Measurements from ENCODE around the gene CDKN1A.

CDKN1A gene

GRCh38 chr6:36730424-36731380, 52.2 kb downstream of the CDKN1A start:
- TF ChIP-seq HDGF (IDR thresholded peaks at IDR 0.05; ENCODE audit: borderline replicate concordance), result no peak
- no peak for TF ChIP-seq LEF1 (IDR thresholded peaks at IDR 0.05; ENCODE audit: borderline replicate concordance)
- no peak for TF ChIP-seq BHLHE40 (IDR thresholded peaks at IDR 0.05; ENCODE audit: borderline replicate concordance)
- no peak for TF ChIP-seq ELF4 (IDR thresholded peaks at IDR 0.05)
- TF ChIP-seq PKNOX1 (IDR thresholded peaks at IDR 0.05), result no peak
- no peak for TF ChIP-seq TARDBP (IDR thresholded peaks at IDR 0.05)
- TF ChIP-seq FOXK2 (IDR thresholded peaks at IDR 0.05), result no peak
- TF ChIP-seq L3MBTL2 (conservative IDR thresholded peaks at IDR 0.05), result no peak
- TF ChIP-seq FOXM1 (IDR thresholded peaks at IDR 0.05; ENCODE audit: borderline replicate concordance), result no peak
- no peak for DNase-seq (ENCODE audit: extremely low spot score)
- ChIA-PET POLR2A (no interaction called here), CTCF (interaction anchor here (0.5 to 0.6 kb wide), 2 partner anchors 50 to 115 kb away, joined by 3 to 6 read pairs; no protein-coding TSS in a partner anchor)

GRCh38 chr6:36731622-36732310, 53.3 kb downstream of the CDKN1A start:
- CTCF ChIA-PET, result interaction anchor here (0.6 kb wide), 1 partner anchor 330 kb away, joined by 3 read pairs; no protein-coding TSS in a partner anchor
- POLR2A ChIA-PET, result no interaction called here
- no peak for DNase-seq (ENCODE audit: extremely low spot score)
- no peak for TF ChIP-seq FOXK2 (IDR thresholded peaks at IDR 0.05)
- TF ChIP-seq LEF1 (IDR thresholded peaks at IDR 0.05; ENCODE audit: borderline replicate concordance), result no peak
- TF ChIP-seq ARNT (IDR thresholded peaks at IDR 0.05), result no peak
- no peak for TF ChIP-seq BHLHE40 (IDR thresholded peaks at IDR 0.05; ENCODE audit: borderline replicate concordance)
- TF ChIP-seq HDGF (IDR thresholded peaks at IDR 0.05; ENCODE audit: borderline replicate concordance), result no peak
- no peak for TF ChIP-seq ZNF384 (IDR thresholded peaks at IDR 0.05)
- no peak for TF ChIP-seq SUZ12 (IDR thresholded peaks at IDR 0.05)

GRCh38 chr6:36733300-36733699, 54.8 kb downstream of the CDKN1A start:
- DNase-seq (ENCODE audit: extremely low spot score), result no peak
- ChIA-PET CTCF (no interaction called here), POLR2A (no interaction called here)
- TF ChIP-seq ZNF384 (IDR thresholded peaks at IDR 0.05), result no peak
- TF ChIP-seq SUZ12 (IDR thresholded peaks at IDR 0.05), result no peak
- TF ChIP-seq HDGF (IDR thresholded peaks at IDR 0.05; ENCODE audit: borderline replicate concordance), result no peak
- TF ChIP-seq NFRKB (IDR thresholded peaks at IDR 0.05), result no peak
- TF ChIP-seq LEF1 (IDR thresholded peaks at IDR 0.05; ENCODE audit: borderline replicate concordance), result no peak
- no peak for TF ChIP-seq SP1 (IDR thresholded peaks at IDR 0.05)
- TF ChIP-seq PKNOX1 (IDR thresholded peaks at IDR 0.05), result no peak
- TF ChIP-seq FOXK2 (IDR thresholded peaks at IDR 0.05), result no peak
- TF ChIP-seq FOXM1 (IDR thresholded peaks at IDR 0.05; ENCODE audit: borderline replicate concordance), result no peak
- TF ChIP-seq CTBP1 (IDR thresholded peaks at IDR 0.05; ENCODE audit: borderline replicate concordance), result no peak
- no peak for TF ChIP-seq FOXA1 (IDR thresholded peaks at IDR 0.05)
- TF ChIP-seq ARNT (IDR thresholded peaks at IDR 0.05), result no peak
- TF ChIP-seq ELF4 (IDR thresholded peaks at IDR 0.05), result no peak
- no peak for TF ChIP-seq L3MBTL2 (conservative IDR thresholded peaks at IDR 0.05)
- TF ChIP-seq TARDBP (IDR thresholded peaks at IDR 0.05), result no peak
- no peak for TF ChIP-seq BHLHE40 (IDR thresholded peaks at IDR 0.05; ENCODE audit: borderline replicate concordance)

GRCh38 chr6:36734486-36735060, 56.1 kb downstream of the CDKN1A start:
- CTCF ChIA-PET, result no interaction called here
- no peak for DNase-seq (ENCODE audit: extremely low spot score)
- TF ChIP-seq TARDBP (IDR thresholded peaks at IDR 0.05) (no peak), ZNF384 (IDR thresholded peaks at IDR 0.05) (no peak), SP1 (IDR thresholded peaks at IDR 0.05) (no peak), BHLHE40 (IDR thresholded peaks at IDR 0.05; ENCODE audit: borderline replicate concordance) (no peak), FOXK2 (IDR thresholded peaks at IDR 0.05) (no peak), CTBP1 (IDR thresholded peaks at IDR 0.05; ENCODE audit: borderline replicate concordance) (no peak), ELF4 (IDR thresholded peaks at IDR 0.05) (no peak), LEF1 (IDR thresholded peaks at IDR 0.05; ENCODE audit: borderline replicate concordance) (no peak), PKNOX1 (IDR thresholded peaks at IDR 0.05) (no peak)
- POLR2A ChIA-PET, result no interaction called here

GRCh38 chr6:36735110-36736071, 56.9 kb downstream of the CDKN1A start:
- no peak for DNase-seq (ENCODE audit: extremely low spot score)
- no peak for TF ChIP-seq PKNOX1 (IDR thresholded peaks at IDR 0.05)
- TF ChIP-seq HDGF (IDR thresholded peaks at IDR 0.05; ENCODE audit: borderline replicate concordance), result no peak
- no peak for TF ChIP-seq L3MBTL2 (conservative IDR thresholded peaks at IDR 0.05)
- no peak for TF ChIP-seq FOXK2 (IDR thresholded peaks at IDR 0.05)
- TF ChIP-seq ZNF384 (IDR thresholded peaks at IDR 0.05), result no peak
- no peak for TF ChIP-seq TARDBP (IDR thresholded peaks at IDR 0.05)
- TF ChIP-seq ELF4 (IDR thresholded peaks at IDR 0.05), result no peak
- no peak for TF ChIP-seq CTBP1 (IDR thresholded peaks at IDR 0.05; ENCODE audit: borderline replicate concordance)
- TF ChIP-seq ARNT (IDR thresholded peaks at IDR 0.05), result no peak
- TF ChIP-seq SP1 (IDR thresholded peaks at IDR 0.05), result no peak
- no peak for TF ChIP-seq SUZ12 (IDR thresholded peaks at IDR 0.05)
- POLR2A ChIA-PET, result no interaction called here
- CTCF ChIA-PET, result no interaction called here
